GM10248 (cell line): ENCODE measurements around the gene INAFM2.

Source experiments
- CTCF ChIA-PET: fragments of 300-600 bp; sonication (Branson Sonifier 250); formaldehyde crosslinking; extraction: SDS; loops from one replicate; lab custom pipeline; 2021; ENCODE audit warnings: antibody characterized with exemption; lab: Yijun Ruan, JAX
- POLR2A ChIA-PET: fragments of 350-650 bp; sonication (Branson Sonifier 250); formaldehyde crosslinking; extraction: SDS; loops from one replicate; lab custom pipeline; 2020; ENCODE audit warnings: antibody characterized with exemption; lab: Yijun Ruan, JAX
- DNase-seq: peaks from one replicate; pipeline ENCODE4 v3.0.0; 2012; ENCODE audit errors: extremely low spot score
- TF ChIP-seq, protein P1 (sequence below): IDR thresholded peaks from 2 replicates; pipeline ENCODE4 v1.5.1; 2012; ENCODE audit warnings: mild to moderate bottlenecking, low read depth; ENCODE audit errors: extremely low read depth, missing control alignments, control extremely low read depth

The INAFM2 gene

GRCh38 chr15:40281801-40282146 is 41.7 kb upstream of the INAFM2 start:
- TF ChIP-seq, protein P1, sequence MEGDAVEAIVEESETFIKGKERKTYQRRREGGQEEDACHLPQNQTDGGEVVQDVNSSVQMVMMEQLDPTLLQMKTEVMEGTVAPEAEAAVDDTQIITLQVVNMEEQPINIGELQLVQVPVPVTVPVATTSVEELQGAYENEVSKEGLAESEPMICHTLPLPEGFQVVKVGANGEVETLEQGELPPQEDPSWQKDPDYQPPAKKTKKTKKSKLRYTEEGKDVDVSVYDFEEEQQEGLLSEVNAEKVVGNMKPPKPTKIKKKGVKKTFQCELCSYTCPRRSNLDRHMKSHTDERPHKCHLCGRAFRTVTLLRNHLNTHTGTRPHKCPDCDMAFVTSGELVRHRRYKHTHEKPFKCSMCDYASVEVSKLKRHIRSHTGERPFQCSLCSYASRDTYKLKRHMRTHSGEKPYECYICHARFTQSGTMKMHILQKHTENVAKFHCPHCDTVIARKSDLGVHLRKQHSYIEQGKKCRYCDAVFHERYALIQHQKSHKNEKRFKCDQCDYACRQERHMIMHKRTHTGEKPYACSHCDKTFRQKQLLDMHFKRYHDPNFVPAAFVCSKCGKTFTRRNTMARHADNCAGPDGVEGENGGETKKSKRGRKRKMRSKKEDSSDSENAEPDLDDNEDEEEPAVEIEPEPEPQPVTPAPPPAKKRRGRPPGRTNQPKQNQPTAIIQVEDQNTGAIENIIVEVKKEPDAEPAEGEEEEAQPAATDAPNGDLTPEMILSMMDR, result no peak
- ChIA-PET POLR2A (no interaction called here), CTCF (interaction anchor here (1.1 to 1.8 kb wide), 3 partner anchors 17 to 58 kb away, joined by 3 to 4 read pairs (median 4); no protein-coding TSS in a partner anchor)
- no peak for DNase-seq

- DNase-seq, result peak; percentile 71
- CTCF ChIA-PET, result interaction anchor here (0.9 to 11.5 kb wide), 5 partner anchors 8 to 57 kb away, joined by 3 to 82 read pairs (median 4); no protein-coding TSS in a partner anchor
- TF ChIP-seq, protein P1, result peak; percentile 72
- POLR2A ChIA-PET, result no interaction called here
These were observed 41.2 kb upstream of the INAFM2 start for GRCh38 chr15:40282147-40282868.

GRCh38 chr15:40282869-40283614 is 40.5 kb upstream of the INAFM2 start, which contains the start of gene ANKRD63:
Gene ANKRD63 (minus strand): TSS chr15:40283064. CDS start chr15:40282586, 478 bp downstream.
- CTCF ChIA-PET, result interaction anchor here (0.8 to 11.5 kb wide), 9 partner anchors 9 to 66 kb away, joined by 3 to 82 read pairs (median 4); no protein-coding TSS in a partner anchor
- DNase-seq, result peak; percentile 62
- TF ChIP-seq, protein P1, result no peak
- POLR2A ChIA-PET, result no interaction called here

DNA sequence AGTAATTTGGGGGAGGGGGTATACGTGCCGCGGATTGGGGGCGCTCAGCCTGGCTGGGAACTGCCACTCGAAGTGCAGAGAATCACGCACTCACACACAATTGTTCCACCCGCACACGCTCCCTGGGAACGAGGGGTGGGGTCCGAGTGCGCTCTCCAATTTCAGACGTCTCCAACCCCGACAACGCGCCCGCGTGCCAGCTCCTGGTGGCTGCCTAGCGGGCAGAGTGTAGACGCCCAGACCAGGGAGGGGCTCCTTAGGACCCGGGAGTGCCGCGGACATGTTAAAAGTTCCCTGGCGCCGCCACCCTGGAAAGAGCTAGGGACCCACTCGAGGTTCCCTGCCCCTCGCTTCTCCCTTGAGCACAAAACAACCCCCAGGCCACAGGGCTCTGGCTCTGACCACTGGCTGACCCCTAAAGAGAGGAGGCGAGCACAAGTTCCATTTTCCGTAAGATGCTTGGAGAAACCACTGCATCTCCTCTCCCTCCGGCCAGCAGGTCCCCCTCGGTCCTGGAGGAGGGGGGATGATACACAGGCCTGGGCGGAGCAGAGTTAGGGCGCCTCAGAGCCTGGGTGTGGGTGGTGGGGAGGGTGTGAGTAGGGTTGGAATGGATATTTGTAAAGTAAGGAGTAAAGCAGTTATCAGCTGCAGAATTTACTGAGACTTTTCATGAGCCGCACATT is 39.7 kb upstream of the INAFM2 start:
- no peak for DNase-seq
- ChIA-PET CTCF (interaction anchor here (0.8 to 11.5 kb wide), 8 partner anchors 9 to 66 kb away, joined by 3 to 82 read pairs (median 3); no protein-coding TSS in a partner anchor), POLR2A (no interaction called here)
- TF ChIP-seq, protein P1, result no peak

GRCh38 chr15:40285151-40285550 is 38.3 kb upstream of the INAFM2 start:
- DNase-seq, result no peak
- TF ChIP-seq, protein P1, result no peak
- ChIA-PET CTCF (interaction anchor here (0.9 to 11.5 kb wide), 8 partner anchors 10 to 59 kb away, joined by 3 to 82 read pairs (median 4); partner anchors contain the start of gene PLCB2), POLR2A (no interaction called here)

- DNase-seq, result no peak
- CTCF ChIA-PET, result interaction anchor here (0.9 to 11.5 kb wide), 10 partner anchors 10 to 68 kb away, joined by 3 to 82 read pairs (median 4); partner anchors contain the start of gene PLCB2
- POLR2A ChIA-PET, result no interaction called here
- TF ChIP-seq, protein P1, result no peak
These were observed 37.9 kb upstream of the INAFM2 start for GRCh38 chr15:40285554-40286011.
